Measurements from ENCODE around the gene NKTR. TPM values are rescaled to one million over a fixed set of nuclear protein-coding genes. Genes with fewer than 3 reads are reported as not detected.

The NKTR gene
- polyA plus RNA-seq, 1 of the 3 experiments (the other 2 are of a cell fraction) = 19.2 TPM

DNA sequence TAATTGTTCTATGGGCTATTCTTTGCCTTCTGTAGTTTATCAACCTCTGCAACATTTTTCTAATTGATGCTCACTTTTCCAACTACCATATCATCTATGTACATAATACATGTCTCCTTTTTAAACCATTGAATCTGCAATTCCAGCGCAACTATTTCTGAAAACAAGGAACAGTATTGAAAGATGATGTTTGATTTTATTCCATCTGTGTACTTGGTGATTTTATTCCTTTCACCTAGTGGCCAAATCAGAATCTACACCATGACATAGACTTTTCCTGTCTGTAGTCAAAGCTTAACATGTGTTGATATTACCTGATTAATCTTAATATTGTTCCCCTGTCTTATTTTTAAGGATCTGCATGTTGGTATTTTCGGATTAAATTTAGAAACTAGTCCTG is 13.0 kb downstream of the NKTR start:
- Histone ChIP-seq H3F3A (replicated peaks; ENCODE audit: insufficient read depth) (peaks cover 20% of the 10 kb centered on the region), H3K9me3 (no peaks in the 10 kb centered on the region), H3K79me2 (ENCODE audit: insufficient read depth) (peaks cover 100% of the 10 kb centered on the region), H3K9me2 (no peaks in the 10 kb centered on the region), H3K9ac (no peak overlapping the region), H3K4me3 (ENCODE audit: low read depth in 2 of 2, low read length in 1 of 2) (no peak overlapping the region), H2AFZ (ENCODE audit: low read depth) (no peak overlapping the region), H3K27me3 (ENCODE audit: insufficient read depth) (no peaks in the 10 kb centered on the region), H3K4me1 (ENCODE audit: control insufficient read depth in 1 of 2, insufficient read depth in 2 of 2, low read depth in 1 of 2, low read length in 1 of 2) (peaks cover 0 to 2% of the 10 kb centered on the region in 2 experiments; a peak in 3 of 4 replicates), H3K4me2 (no peak overlapping the region), H3K27ac (ENCODE audit: low read depth in 2 of 2, low read length in 1 of 2) (no peak overlapping the region; a peak in 1 of 4 replicates), H4K20me1 (ENCODE audit: insufficient read depth) (peaks cover 82% of the 10 kb centered on the region), H3K36me3 (replicated peaks in 1 of 2; ENCODE audit: control insufficient read depth in 1 of 2, insufficient read depth in 2 of 2, low read length in 1 of 2) (peaks cover 21 to 52% of the 10 kb centered on the region in 2 experiments)
- TF ChIP-seq, protein P1, sequence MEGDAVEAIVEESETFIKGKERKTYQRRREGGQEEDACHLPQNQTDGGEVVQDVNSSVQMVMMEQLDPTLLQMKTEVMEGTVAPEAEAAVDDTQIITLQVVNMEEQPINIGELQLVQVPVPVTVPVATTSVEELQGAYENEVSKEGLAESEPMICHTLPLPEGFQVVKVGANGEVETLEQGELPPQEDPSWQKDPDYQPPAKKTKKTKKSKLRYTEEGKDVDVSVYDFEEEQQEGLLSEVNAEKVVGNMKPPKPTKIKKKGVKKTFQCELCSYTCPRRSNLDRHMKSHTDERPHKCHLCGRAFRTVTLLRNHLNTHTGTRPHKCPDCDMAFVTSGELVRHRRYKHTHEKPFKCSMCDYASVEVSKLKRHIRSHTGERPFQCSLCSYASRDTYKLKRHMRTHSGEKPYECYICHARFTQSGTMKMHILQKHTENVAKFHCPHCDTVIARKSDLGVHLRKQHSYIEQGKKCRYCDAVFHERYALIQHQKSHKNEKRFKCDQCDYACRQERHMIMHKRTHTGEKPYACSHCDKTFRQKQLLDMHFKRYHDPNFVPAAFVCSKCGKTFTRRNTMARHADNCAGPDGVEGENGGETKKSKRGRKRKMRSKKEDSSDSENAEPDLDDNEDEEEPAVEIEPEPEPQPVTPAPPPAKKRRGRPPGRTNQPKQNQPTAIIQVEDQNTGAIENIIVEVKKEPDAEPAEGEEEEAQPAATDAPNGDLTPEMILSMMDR (IDR thresholded peaks at IDR 0.05) = peak; percentile 64
- no peak for TF ChIP-seq MEF2A (IDR thresholded peaks at IDR 0.05; ENCODE audit: borderline replicate concordance, low read depth)
- DNase-seq = peak; percentile 20
- ChIA-PET CTCF (interaction anchor here (0.6 to 3.0 kb wide), 22 partner anchors 9 to 206 kb away, joined by 3 to 27 read pairs (median 4); partner anchors contain the start of gene NKTR), POLR2A (no interaction called here)
- WGBS (ENCODE audit: low lambda C conversion rate) = 89% methylated on average over 2 of the region's 2 CpGs

DNA sequence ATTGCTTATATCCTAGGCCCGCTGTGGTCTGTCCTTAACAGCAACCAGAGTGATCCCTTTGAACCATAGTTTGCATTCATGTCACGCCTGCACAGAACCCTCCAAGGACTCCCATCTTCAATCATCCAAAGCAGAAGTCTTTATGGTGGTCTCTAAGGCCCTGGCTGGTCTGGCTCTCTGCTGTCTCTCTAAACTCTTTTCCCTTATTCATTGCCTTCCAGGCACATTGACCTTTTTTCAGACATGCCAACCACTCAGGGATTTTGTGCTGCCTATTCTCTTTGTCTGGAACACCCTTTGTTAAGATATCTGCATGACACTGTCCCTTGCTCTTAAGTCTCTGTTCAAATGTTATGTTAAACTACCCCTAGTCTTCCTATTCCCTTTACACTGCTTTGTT is 31.1 kb downstream of the NKTR start:
- CTCF ChIA-PET = no interaction called here
- peaks cover 19% of the 10 kb centered on the region; the same call in 1 of the 2 replicates for H3K79me2 ChIP-seq (ENCODE audit: insufficient read depth)

More for the DNA sequence above, 31.1 kb downstream of the NKTR start:
- peaks cover 90 to 93% of the 10 kb centered on the region in 2 experiments for H3K36me3 ChIP-seq (replicated peaks in 1 of 2; ENCODE audit: control insufficient read depth in 1 of 2, insufficient read depth in 2 of 2, low read length in 1 of 2)
- H3K9me2 ChIP-seq = no peaks in the 10 kb centered on the region
- no peak overlapping the region for H3K9ac ChIP-seq
- TF ChIP-seq, protein P2, sequence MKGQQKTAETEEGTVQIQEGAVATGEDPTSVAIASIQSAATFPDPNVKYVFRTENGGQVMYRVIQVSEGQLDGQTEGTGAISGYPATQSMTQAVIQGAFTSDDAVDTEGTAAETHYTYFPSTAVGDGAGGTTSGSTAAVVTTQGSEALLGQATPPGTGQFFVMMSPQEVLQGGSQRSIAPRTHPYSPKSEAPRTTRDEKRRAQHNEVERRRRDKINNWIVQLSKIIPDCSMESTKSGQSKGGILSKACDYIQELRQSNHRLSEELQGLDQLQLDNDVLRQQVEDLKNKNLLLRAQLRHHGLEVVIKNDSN (IDR thresholded peaks at IDR 0.05; ENCODE audit: borderline replicate concordance, low read depth) = no peak
- no peak for TF ChIP-seq RAD21 (IDR thresholded peaks at IDR 0.05; ENCODE audit: low read length)
- TF ChIP-seq TCF12 (IDR thresholded peaks at IDR 0.05) = no peak
- TF ChIP-seq ELF1 (IDR thresholded peaks at IDR 0.05) = no peak
- no peak for TF ChIP-seq POLR2AphosphoS5 (IDR thresholded peaks at IDR 0.05; ENCODE audit: low read depth, low read length)
- no peak for TF ChIP-seq GATA2 (CRISPR knock-in tag; IDR thresholded peaks at IDR 0.05)
- no peak for TF ChIP-seq MXI1 (IDR thresholded peaks at IDR 0.05; ENCODE audit: low read depth, low read length)
- TF ChIP-seq, protein P1 (IDR thresholded peaks at IDR 0.05) = no peak
- TF ChIP-seq TAF1 (IDR thresholded peaks at IDR 0.05; ENCODE audit: borderline replicate concordance, low read depth, low read length) = no peak
- TF ChIP-seq SIN3A (IDR thresholded peaks at IDR 0.05; ENCODE audit: borderline replicate concordance, low read depth, low read length) = no peak
- H3K27me3 ChIP-seq (ENCODE audit: insufficient read depth) = no peaks in the 10 kb centered on the region
- H3K9me3 ChIP-seq = no peaks in the 10 kb centered on the region
- POLR2A ChIA-PET = no interaction called here
- H3K4me2 ChIP-seq = no peak overlapping the region
- no peak overlapping the region for H3K4me3 ChIP-seq (ENCODE audit: low read depth in 2 of 2, low read length in 1 of 2)
- 100% methylated on average over 2 of the region's 2 CpGs for WGBS (ENCODE audit: low lambda C conversion rate)
- no peaks in the 10 kb centered on the region for H4K20me1 ChIP-seq (ENCODE audit: insufficient read depth)
- H3K27ac ChIP-seq (ENCODE audit: low read depth in 2 of 2, low read length in 1 of 2) = no peak overlapping the region
- H3F3A ChIP-seq (replicated peaks; ENCODE audit: insufficient read depth) = peaks cover 18% of the 10 kb centered on the region
- DNase-seq = no peak
- no peaks in the 10 kb centered on the region for H3K4me1 ChIP-seq (ENCODE audit: control insufficient read depth in 1 of 2, insufficient read depth in 2 of 2, low read depth in 1 of 2, low read length in 1 of 2)
- no peak overlapping the region for H2AFZ ChIP-seq (ENCODE audit: low read depth)
